Brain microvascular endothelial cell (primary cell): ENCODE results near the gene GRIK4.

ENCODE experiments used
- DNase-seq: peaks from one replicate; pipeline ENCODE4 v3.0.0-alpha.2; 2020
- H3K27ac ChIP-seq: fragments of 250-450 bp; sonication (Bioruptor Pico); 2 replicates; pipeline ENCODE4 v1.5.1; 2020; ENCODE audit warnings: mild to moderate bottlenecking, moderate library complexity
- H3K27me3 ChIP-seq: fragments of 250-450 bp; sonication (Bioruptor Pico); replicated peaks from 2 replicates; pipeline ENCODE4 v1.5.1; 2020; ENCODE audit warnings: mild to moderate bottlenecking
- H3K36me3 ChIP-seq: fragments of 250-450 bp; sonication (Bioruptor Pico); replicated peaks from 2 replicates; pipeline ENCODE4 v1.5.1; 2020; ENCODE audit warnings: mild to moderate bottlenecking
- H3K4me3 ChIP-seq: 2 replicates; pipeline ENCODE4 v1.5.1; 2011; ENCODE audit warnings: low read depth, mild to moderate bottlenecking, control low read depth, low read length, moderate library complexity
- in situ Hi-C: cut with HindIII; loops from 2 replicates; pipeline ENCODE4 v1.10.0; 2017; ENCODE audit warnings: low sequenced_read_pairs, low pct_ligation_motif_present
- TF ChIP-seq, protein P1 (sequence below): IDR thresholded peaks from 2 replicates; pipeline ENCODE4 v1.5.1; 2011; ENCODE audit warnings: low read depth, mild to moderate bottlenecking, moderate library complexity, low read length, control low read depth, inconsistent platforms; ENCODE audit errors: missing control alignments

GRIK4 gene

DNA sequence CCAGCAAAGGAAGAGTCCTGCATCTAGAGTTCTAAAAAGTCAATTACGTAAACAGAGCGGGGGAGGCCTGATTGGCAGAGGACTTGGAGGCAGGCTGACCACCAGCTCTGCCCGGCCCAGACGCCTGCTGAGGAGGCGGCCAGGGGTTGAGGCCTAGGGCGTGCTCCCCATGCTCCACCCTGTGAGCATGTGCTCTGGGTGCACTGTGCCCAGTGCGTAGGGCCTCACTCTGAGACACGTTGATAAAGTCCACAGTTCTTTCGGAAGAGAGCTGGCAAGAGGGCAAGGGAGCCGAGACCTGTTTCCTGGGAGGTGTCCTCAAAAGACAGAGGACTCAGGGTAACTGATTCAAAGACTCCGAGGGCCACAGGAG, 25.2 kb downstream of the GRIK4 start:
- DNase-seq = no peak
- no peaks in the 10 kb centered on the region for H3K36me3 ChIP-seq
- H3K27me3 ChIP-seq = no peaks in the 10 kb centered on the region
- no peak overlapping the region for H3K4me3 ChIP-seq
- TF ChIP-seq, protein P1, sequence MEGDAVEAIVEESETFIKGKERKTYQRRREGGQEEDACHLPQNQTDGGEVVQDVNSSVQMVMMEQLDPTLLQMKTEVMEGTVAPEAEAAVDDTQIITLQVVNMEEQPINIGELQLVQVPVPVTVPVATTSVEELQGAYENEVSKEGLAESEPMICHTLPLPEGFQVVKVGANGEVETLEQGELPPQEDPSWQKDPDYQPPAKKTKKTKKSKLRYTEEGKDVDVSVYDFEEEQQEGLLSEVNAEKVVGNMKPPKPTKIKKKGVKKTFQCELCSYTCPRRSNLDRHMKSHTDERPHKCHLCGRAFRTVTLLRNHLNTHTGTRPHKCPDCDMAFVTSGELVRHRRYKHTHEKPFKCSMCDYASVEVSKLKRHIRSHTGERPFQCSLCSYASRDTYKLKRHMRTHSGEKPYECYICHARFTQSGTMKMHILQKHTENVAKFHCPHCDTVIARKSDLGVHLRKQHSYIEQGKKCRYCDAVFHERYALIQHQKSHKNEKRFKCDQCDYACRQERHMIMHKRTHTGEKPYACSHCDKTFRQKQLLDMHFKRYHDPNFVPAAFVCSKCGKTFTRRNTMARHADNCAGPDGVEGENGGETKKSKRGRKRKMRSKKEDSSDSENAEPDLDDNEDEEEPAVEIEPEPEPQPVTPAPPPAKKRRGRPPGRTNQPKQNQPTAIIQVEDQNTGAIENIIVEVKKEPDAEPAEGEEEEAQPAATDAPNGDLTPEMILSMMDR = no peak
- in situ Hi-C loops = no loop called here
- no peak overlapping the region for H3K27ac ChIP-seq

DNA sequence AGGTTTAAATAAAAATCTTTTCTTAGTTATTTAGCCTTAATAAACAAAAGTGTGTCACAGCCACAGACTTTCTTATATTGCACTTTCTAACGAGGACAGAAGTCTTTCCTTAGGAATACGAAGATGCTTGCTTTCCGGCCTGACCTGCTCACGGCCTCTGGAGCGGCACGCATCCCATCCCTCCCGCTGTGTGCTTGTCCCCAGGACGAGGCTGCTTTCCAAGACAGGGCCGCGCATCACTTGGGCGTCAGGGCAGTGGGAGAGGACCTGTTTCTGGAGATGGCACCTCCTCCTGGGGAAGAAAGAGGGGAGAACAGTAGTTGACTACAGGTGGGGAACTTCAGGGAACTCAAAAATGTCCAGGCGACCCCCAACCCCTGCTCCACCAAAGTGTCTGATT, 26.4 kb downstream of the GRIK4 start:
- Histone ChIP-seq H3K4me3 (no peak overlapping the region), H3K36me3 (no peaks in the 10 kb centered on the region), H3K27ac (no peak overlapping the region), H3K27me3 (no peaks in the 10 kb centered on the region)
- no peak for DNase-seq
- in situ Hi-C loops = no loop called here
- TF ChIP-seq, protein P1 = no peak

DNA sequence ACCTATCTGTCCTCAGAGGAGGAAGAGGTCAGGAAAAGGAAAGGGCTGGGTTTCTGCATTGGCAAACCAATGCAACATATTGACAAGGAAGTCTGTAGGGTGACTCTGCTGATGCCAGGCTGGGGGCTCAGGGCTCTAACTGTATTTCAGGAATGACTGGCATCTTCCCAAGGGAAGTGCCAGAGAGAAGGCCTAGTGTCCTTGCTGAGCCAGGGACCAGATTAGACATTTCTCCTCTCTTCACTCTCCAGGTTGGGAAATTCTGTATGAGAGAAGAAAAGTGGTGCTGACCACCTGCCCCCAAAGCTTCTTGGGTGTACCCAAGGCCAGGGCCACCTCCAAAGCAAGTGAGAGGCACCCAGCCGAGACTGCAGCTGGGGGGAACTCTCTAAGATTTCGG, 27.2 kb downstream of the GRIK4 start:
- DNase-seq = no peak
- no peaks in the 10 kb centered on the region for H3K27me3 ChIP-seq
- in situ Hi-C loops = no loop called here
- no peaks in the 10 kb centered on the region for H3K36me3 ChIP-seq
- TF ChIP-seq, protein P1 = no peak
- H3K4me3 ChIP-seq = no peak overlapping the region
- H3K27ac ChIP-seq = no peak overlapping the region

DNA sequence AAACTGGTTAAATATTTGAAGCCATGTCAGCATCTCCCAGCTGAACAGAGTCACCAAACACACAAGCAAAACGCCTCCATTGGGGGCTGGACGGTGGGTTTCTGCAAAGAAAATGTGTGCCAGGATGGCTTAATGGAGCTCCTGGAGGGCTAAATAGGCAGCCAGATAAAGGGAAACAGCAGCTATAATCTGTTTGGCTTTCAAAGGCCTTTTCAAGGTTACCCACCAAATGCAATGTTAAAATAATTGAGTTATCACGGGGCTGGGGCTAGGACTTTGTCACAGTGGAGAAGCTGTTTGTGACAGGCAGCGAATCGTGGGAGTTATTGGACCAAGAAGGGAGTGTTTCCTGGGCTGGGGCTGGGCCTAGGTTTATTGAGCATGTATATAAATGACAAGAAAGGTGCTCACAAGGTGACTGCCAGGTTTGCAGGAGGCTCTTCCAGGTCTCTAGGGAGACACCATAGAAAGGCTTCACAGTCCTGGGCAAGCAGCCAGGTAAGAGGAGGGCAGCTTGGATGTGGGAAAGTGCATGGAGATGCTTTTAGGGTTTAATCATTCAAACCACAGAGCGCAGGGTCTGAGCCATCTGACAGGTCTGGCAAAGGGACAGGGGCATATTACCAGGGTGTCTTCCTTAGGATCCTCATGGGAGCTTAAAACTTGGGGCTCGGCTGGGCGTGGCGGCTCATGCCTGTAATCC, 28.3 kb downstream of the GRIK4 start:
- H3K27ac ChIP-seq = no peak overlapping the region
- TF ChIP-seq, protein P1 = no peak
- H3K36me3 ChIP-seq = no peaks in the 10 kb centered on the region
- no peaks in the 10 kb centered on the region for H3K27me3 ChIP-seq
- in situ Hi-C loops = no loop called here
- no peak overlapping the region for H3K4me3 ChIP-seq
- DNase-seq = no peak

DNA sequence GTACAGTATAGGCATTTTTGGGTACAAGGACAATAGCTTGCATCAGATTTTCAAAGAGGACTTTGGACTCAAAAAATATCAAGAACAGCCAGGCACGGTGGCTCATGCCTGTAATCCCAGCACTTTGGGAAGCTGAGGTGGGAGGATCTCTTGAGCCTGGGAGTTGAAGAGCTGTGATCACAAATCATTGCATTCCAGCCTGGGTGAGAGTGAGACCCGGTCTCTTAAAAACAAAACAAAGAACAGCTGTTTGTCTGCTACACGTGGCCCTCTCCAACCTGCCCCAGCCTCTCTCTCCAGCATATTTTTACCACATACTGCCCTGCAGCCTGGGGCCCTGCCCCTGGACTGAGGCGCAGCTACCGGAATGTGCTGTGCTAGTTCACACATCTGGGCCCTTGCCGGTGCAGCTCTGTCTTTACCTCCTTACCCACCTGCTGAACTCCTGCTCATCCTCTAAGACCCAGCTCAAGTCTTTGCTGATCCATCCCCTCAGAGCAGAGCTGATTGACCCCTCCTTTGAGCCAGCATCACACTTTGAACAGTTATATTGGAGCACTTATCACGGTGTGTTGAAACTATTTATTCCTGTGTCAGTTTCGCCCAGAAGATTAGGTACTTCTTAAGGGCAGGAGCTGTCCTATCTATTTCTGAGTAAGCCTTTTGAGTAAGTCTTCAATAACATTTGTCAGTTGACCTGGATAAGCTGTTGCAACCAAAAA, 29.4 kb downstream of the GRIK4 start:
- in situ Hi-C loops = no loop called here
- Histone ChIP-seq H3K36me3 (no peaks in the 10 kb centered on the region), H3K4me3 (no peak overlapping the region), H3K27me3 (no peaks in the 10 kb centered on the region), H3K27ac (no peak overlapping the region)
- DNase-seq = no peak
- TF ChIP-seq, protein P1 = no peak
